Stimulated activated CD4-positive, alpha-beta T cell treated with anti-CD3 and anti-CD28 coated beads, Interleukin-2, amount 100 ng/mL, for 48 hours (primary cell): Measurements from ENCODE around the gene MAFF.
A peak's percentile ranks its signal among the peaks of the same experiment; 100 is the strongest.
"Not testable (repeated sequence)": the region's sequence is repeated elsewhere in the genome, so short reads cannot be mapped to it uniquely, and the experiment has no call there.

Experiments
- DNase-seq, 2 donors: peaks; one replicate each; pipeline ENCODE4 v3.0.0-alpha.2; 2020

MAFF gene

GRCh38 chr22:38177926-38178604 lies 23.7 kb upstream of the MAFF start:
- DNase-seq: no peak

DNA sequence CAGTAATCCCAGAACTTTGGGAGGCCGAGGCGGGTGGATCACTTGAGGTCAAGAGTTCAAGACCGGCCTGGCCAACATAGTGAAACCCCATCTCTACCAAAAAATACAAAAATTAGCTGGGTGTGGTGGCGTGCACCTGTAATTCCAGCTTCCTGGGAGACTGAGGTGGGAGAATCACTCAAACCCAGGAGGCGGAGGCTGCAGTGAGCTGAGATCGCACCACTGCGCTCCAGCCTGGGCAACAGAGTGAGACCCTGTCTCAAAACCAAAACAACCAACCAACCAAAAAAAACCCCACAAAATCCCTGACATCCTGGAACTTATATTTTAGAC lies 23.2 kb upstream of the MAFF start:
- DNase-seq: not testable (repeated sequence)

DNA sequence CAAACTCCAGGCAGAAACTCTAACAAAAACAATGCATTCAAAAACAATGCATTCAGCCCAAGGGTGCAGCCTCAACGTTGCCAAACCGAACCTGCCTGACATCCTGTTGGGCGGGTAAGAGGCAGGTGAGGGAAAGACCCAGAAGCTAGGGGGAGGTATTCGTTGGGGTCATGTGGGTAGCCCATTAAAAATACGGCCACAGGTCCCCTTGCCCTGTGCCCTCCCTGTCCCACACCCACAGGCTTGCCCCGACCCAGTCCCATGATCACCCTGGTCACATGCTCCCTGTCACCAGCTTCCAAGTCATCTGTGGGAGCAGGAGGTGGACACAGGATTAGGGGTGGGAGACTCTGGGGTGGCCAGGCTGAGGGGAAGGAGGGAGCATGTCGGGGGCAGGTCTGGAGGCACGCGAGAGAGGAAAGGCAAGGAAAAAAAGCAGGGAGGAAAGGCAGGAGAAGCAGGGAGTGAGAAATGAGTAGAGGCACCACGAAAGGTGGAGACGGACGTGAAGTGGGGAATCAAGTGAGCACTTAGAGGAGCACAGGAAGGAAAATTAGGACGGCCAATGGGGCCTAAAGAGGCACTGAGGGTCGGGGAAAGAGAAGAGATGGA lies 20.8 kb upstream of the MAFF start:
- DNase-seq: peak in 1 of 2 donors; percentile 5

DNA sequence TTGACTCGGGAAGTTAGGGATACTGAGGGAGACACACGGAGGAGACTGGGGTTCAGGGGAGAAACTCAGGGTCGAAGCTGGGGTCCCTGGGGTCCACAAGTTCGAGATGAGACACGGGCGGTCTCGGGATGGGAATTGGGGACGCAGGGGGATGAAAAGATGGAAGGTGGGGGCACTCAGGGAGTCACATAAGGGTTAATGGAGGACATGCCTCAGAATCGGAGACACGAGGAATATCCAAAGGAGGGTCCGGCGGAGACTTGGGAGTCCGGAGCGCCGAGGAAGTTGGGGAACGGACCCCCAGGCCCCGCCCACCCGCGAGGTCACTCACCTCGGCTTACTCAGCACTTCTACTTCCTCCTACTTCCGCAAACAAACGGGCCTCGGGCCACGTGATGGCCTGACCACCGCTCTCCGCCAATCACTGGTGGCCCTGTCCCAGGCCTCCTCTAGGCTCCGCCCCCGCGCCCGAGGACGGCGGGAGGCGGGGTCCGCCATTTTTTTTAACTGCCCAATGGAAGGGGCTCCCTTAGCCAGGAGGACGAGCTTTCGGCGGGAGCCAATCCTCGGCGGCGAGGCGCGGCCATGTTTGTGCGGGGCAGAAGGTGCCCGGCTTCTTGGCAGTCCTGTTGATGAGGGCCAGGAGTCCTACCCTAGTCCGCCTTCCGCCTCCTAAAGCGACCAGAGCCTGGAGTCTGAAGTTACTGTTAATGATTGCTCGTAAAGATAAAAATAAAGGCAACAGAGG lies 20.2 kb upstream of the MAFF start, which contains the start of gene PLA2G6:
TSS of gene PLA2G6 (minus strand) at position 378 of the 748 bp plus-strand sequence. CDS start 12,404 bp downstream, outside the sequence.
- DNase-seq: peak; percentile 98

DNA sequence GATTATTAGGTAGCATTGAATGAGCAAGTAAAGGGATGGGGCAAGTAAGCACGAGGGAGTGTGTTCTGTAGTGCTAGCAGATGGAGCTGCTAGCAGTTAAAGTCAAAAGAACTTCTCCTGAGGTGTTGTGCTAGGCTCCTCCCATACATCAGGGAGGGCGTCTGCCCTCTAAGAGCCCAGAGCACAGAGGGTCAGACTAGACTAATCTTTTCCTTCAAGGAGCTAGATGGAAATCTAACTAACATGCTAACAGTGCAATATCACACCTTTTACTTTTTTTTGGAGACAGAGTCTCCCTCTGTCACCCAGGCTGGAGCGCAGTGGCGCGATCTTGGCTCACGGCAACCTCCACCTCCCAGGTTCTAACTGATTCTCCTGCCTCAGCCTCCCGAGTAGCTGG lies 17.0 kb upstream of the MAFF start:
- no peak for DNase-seq

DNA sequence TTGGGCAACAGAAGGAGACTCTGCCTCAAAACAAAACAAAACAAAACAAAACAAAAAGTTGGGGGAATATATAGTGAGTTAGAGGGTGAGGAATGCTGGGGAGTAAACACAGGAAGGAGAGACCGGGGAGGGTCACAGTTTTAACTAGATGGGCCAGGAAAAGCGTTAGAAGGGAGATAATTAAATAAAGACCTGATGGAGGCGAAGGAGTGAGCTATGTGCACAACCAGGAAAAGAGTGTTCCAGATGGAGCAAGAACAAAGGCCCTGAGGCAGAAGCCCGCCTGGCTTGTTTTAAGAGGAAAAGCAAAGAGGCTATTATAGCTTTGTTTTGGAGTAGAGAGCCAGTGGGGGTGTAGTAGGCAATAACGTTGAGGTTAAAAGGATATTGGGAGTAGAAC lies 15.4 kb upstream of the MAFF start:
- no peak for DNase-seq

- no peak for DNase-seq
Measured at GRCh38 chr22:38187413-38188212, 14.2 kb upstream of the MAFF start.

DNA sequence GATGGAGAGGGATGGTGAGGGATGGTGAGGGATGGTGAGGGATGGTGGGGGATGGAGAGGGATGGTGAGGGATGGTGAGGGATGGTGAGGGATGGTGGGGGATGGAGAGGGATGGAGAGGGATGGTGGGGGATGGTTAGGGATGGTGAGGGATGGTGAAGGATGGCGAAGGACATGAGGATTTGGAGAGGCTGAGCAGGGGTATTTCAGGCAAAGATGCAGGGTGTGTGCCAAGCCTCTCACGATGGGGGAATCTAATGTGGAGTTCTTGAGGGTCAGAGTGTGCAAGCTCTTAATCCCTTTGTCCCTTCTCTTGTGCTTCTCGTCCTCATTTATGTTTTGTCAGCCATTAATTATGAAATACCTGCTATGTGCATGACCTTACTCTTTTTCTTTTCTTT lies 12.7 kb upstream of the MAFF start:
- no peak for DNase-seq

DNA sequence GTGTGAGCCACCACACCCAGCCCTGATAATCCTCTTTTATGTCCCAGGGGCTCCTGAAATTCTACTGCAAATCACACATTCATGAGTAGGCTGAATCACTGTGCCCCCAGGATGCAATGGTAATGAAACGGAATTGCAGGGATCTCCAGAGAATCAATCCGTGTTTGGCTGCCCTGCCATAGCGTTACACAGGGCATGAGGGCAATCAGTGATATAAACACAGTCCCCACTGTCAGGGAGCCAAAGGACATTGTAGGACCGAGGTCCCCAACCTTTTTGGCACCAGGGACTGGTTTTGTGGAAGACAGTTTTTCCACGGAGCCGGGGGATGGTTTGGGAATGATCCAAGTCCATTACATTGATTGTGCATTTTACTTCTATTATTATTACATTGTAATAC lies 11.2 kb upstream of the MAFF start:
- no peak for DNase-seq

- no peak for DNase-seq
Measured at GRCh38 chr22:38191055-38191454, 10.7 kb upstream of the MAFF start.

DNA sequence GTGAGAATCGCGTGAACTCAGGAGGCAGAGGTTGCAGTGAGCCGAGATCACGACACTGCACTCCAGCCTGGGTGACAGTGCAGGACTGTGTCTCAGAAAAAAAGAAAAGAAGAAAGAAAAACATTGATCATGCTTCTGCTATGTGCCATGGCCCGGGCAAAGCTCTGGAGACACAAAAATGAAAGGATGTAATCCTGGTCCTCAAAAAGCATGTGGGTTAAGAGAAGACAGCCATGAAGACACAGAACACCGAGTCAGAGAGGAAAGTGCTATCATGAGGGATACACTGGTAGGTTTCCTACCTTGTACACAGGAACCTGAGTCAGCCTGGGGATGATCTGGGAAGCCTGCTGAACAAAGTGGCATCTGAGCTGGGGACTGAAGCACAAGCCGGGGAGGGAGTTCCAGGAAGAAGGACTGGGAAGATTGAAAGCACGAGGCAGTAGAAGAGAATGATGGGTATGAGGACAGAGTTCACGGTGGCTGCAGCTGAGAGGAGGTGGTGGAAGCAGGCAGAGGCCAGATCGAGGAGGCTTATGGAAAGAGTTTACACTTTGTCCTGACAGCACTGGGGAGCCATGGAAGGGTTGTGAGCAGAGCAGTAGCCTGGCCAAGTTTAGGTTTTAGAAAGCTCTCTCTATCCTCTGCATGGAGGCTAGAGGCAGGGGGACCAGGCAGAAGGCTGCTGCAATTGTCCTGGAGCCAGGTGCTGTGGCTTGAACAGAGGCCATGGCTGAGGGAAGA lies 9.9 kb upstream of the MAFF start:
- DNase-seq: no peak

- DNase-seq: no peak
Measured at GRCh38 chr22:38192475-38192863, 9.3 kb upstream of the MAFF start.

- DNase-seq: no peak
Measured at GRCh38 chr22:38193580-38193979, 8.2 kb upstream of the MAFF start.

DNA sequence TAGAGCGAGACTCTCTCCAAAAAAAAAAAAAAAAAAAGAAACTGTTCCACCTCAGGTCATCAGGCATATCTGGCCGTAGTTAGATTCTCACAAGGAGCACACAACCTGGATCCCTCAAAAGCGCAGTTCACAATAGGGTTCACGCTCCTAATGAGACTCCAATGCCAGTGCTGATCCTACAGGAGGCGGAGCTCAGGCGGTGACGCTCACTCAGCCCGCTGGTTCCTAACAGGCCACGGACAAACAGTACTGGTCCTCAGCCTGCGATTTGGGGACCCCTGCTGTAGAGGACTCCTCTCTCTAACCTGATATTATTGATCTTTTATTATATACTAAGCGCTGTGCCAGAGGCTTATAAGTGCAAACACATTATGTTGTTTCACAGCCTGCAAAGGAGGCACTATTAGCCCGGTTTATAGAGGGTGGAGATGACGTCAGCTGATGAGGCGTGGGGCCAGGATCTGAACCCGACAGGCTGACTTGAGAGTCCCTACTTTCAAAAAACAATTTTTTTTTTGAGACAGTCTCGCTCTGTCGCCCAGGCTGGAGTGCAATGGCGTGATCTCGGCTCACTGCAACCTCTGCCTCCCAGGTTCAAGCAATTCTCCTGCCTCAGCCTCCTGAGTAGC lies 4.9 kb upstream of the MAFF start:
- no peak for DNase-seq

DNA sequence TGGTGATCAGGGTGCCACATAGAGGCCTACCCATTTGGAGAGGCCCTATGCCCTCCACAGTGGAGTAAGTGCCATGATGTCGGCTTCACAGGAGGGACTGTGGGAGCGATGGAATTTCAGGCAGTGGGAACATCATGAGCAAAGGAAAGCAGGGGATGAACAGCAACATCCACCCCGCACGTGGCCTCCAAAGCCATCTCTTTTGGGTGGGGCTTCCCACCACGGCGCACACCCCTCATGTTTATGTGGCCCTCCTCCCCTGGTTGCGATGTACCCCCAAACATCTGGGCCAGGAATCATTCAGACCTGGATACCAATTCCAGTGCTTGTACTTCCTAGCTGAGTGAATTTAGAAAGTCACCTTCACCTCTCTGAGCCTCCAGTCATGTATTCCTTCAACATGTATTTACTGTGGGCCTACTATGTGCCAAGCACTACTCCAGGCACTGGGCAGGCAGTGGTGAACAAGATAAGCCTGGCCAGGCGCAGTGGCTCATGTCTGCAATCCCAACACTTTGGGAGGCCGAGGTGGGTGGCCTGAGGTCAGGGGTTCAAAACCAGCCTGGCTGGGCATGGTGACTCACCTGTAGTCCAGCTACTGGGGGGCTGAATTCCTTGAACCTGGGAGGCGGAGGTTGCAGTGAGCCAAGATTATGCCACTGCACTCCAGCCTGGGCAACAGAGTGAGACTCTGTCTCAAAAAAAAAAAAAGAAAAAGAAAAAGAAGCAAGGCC lies 1.8 kb upstream of the MAFF start:
- DNase-seq: no peak

GRCh38 chr22:38201371-38201710 lies 453 bp upstream of the MAFF start:
- no peak for DNase-seq

GRCh38 chr22:38202437-38203089 lies 769 bp downstream of the MAFF start:
- DNase-seq: peak; percentile 45 to 47

GRCh38 chr22:38203090-38203810 lies 1.5 kb downstream of the MAFF start:
- DNase-seq: no peak

GRCh38 chr22:38203855-38204514 lies 2.2 kb downstream of the MAFF start:
- no peak for DNase-seq

- no peak for DNase-seq
Measured at GRCh38 chr22:38204784-38205183, 3.0 kb downstream of the MAFF start.
